Activated T-helper 1 cell treated with anti-CD3 and anti-CD28 coated beads, Interleukin-12 subunit alpha, Interleukin-12 subunit beta, Interleukin-2, Interleukin-4 antibody, amounts not matched to agents 30 ng/mL and 10 ng/mL and 1 ng/mL, durations not matched to agents 14 hours and 24 hours and 36 hours (primary cell): ENCODE measurements around the gene SMIM36. TPM values are rescaled to one million over a fixed set of nuclear protein-coding genes. Genes with fewer than 3 reads are reported as not detected.
"Not testable (repeated sequence)": the region's sequence is repeated elsewhere in the genome, so short reads cannot be mapped to it uniquely, and the experiment has no call there.

Source experiments
- DNase-seq: peaks from one replicate; pipeline ENCODE4 v3.0.0; 2021; ENCODE audit warnings: low spot score
- H3K27ac Mint-ChIP-seq: one replicate; pipeline ENCODE4 v1.8.0; 2021; ENCODE audit warnings: mild to moderate bottlenecking, mixed read lengths
- H3K27me3 Mint-ChIP-seq: one replicate; pipeline ENCODE4 v1.8.0; 2022; ENCODE audit warnings: mild to moderate bottlenecking, moderate library complexity, mixed read lengths; ENCODE audit not compliant: insufficient read depth
- H3K36me3 Mint-ChIP-seq: one replicate; pipeline ENCODE4 v1.8.0; 2021; ENCODE audit warnings: low read depth, mixed read lengths
- H3K4me1 Mint-ChIP-seq: one replicate; pipeline ENCODE4 v1.8.0; 2021; ENCODE audit warnings: low read depth, mixed read lengths
- H3K4me3 Mint-ChIP-seq: one replicate; pipeline ENCODE4 v1.8.0; 2021; ENCODE audit warnings: mild to moderate bottlenecking, moderate library complexity, mixed read lengths
- H3K9me3 Mint-ChIP-seq: one replicate; pipeline ENCODE4 v1.8.0; 2021; ENCODE audit warnings: mixed read lengths
- intact Hi-C: fragments of 100-400 bp; cut with micrococcal nuclease; formaldehyde crosslinking; loops from one replicate; pipeline ENCODE4 v1.15.1; 2024
- total RNA-seq: library from RNA; stranded (reverse); gene quantifications from 2 replicates; pipeline ENCODE4 v1.2.3, GENCODE V29; 2022

The SMIM36 gene
- total RNA-seq, 1 donor from 2014 or later, result not detected

GRCh38 chr17:55495239-55495638 lies 16.0 kb downstream of the SMIM36 start:
- H3K4me1 Mint-ChIP-seq, result no peaks in the 10 kb centered on the region
- no peak overlapping the region for H3K4me3 Mint-ChIP-seq
- peaks cover 15% of the 10 kb centered on the region for H3K27me3 Mint-ChIP-seq
- intact Hi-C loops, result no loop called here
- no peaks in the 10 kb centered on the region for H3K9me3 Mint-ChIP-seq
- no peak overlapping the region for H3K27ac Mint-ChIP-seq
- no peak for DNase-seq
- H3K36me3 Mint-ChIP-seq, result no peaks in the 10 kb centered on the region

- no peak for DNase-seq
- H3K27ac Mint-ChIP-seq, result no peak overlapping the region
- H3K36me3 Mint-ChIP-seq, result no peaks in the 10 kb centered on the region
- H3K4me1 Mint-ChIP-seq, result no peaks in the 10 kb centered on the region
- intact Hi-C loops, result no loop called here
- no peaks in the 10 kb centered on the region for H3K9me3 Mint-ChIP-seq
- H3K4me3 Mint-ChIP-seq, result no peak overlapping the region
- peaks cover 28% of the 10 kb centered on the region for H3K27me3 Mint-ChIP-seq
Measured at GRCh38 chr17:55492781-55493341, 18.4 kb downstream of the SMIM36 start.

DNA sequence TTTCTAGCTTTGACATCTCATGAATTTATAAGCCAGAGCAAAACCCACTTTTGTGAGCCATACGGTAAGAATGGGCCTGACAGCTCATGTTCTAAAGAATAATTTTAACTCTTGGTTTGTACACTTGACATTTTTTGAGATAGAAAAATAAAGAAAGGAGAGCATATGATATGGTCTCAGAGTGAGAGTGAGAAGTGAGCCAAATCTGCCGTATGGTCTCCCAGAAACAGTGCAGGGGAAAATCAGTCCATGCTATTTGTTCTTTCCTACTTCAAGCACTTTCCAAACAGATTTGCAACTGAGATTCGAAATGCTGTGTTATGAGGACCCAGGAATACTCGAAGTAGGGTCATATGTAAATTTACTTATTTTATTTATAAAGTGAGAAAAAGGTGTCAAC lies 20.9 kb downstream of the SMIM36 start:
- no peaks in the 10 kb centered on the region for H3K36me3 Mint-ChIP-seq
- peaks cover 40% of the 10 kb centered on the region for H3K27me3 Mint-ChIP-seq

GRCh38 chr17:55487695-55488432 lies 23.4 kb downstream of the SMIM36 start:
- DNase-seq, result no peak
- Mint-ChIP-seq H3K9me3 (no peaks in the 10 kb centered on the region), H3K4me3 (no peak overlapping the region), H3K27me3 (peaks cover 39% of the 10 kb centered on the region), H3K36me3 (no peaks in the 10 kb centered on the region), H3K27ac (no peak overlapping the region), H3K4me1 (no peaks in the 10 kb centered on the region)
- intact Hi-C loops, result no loop called here

More for the DNA sequence above, 20.9 kb downstream of the SMIM36 start:
- no peak for DNase-seq
- no peaks in the 10 kb centered on the region for H3K4me1 Mint-ChIP-seq
- intact Hi-C loops, result no loop called here
- no peaks in the 10 kb centered on the region for H3K9me3 Mint-ChIP-seq
- H3K4me3 Mint-ChIP-seq, result no peak overlapping the region
- H3K27ac Mint-ChIP-seq, result no peak overlapping the region

GRCh38 chr17:55484575-55484974 lies 26.7 kb downstream of the SMIM36 start:
- Mint-ChIP-seq H3K4me1 (no peaks in the 10 kb centered on the region), H3K27ac (no peak overlapping the region), H3K36me3 (no peaks in the 10 kb centered on the region), H3K4me3 (no peak overlapping the region), H3K9me3 (no peaks in the 10 kb centered on the region), H3K27me3 (peaks cover 33% of the 10 kb centered on the region)
- DNase-seq, result no peak
- intact Hi-C loops, result no loop called here

GRCh38 chr17:55482591-55483389 lies 28.5 kb downstream of the SMIM36 start:
- H3K27ac Mint-ChIP-seq, result no peak overlapping the region
- no peak for DNase-seq
- no peaks in the 10 kb centered on the region for H3K9me3 Mint-ChIP-seq
- no peaks in the 10 kb centered on the region for H3K4me1 Mint-ChIP-seq
- H3K4me3 Mint-ChIP-seq, result no peak overlapping the region
- H3K27me3 Mint-ChIP-seq, result peaks cover 23% of the 10 kb centered on the region
- intact Hi-C loops, result no loop called here
- H3K36me3 Mint-ChIP-seq, result no peaks in the 10 kb centered on the region

DNA sequence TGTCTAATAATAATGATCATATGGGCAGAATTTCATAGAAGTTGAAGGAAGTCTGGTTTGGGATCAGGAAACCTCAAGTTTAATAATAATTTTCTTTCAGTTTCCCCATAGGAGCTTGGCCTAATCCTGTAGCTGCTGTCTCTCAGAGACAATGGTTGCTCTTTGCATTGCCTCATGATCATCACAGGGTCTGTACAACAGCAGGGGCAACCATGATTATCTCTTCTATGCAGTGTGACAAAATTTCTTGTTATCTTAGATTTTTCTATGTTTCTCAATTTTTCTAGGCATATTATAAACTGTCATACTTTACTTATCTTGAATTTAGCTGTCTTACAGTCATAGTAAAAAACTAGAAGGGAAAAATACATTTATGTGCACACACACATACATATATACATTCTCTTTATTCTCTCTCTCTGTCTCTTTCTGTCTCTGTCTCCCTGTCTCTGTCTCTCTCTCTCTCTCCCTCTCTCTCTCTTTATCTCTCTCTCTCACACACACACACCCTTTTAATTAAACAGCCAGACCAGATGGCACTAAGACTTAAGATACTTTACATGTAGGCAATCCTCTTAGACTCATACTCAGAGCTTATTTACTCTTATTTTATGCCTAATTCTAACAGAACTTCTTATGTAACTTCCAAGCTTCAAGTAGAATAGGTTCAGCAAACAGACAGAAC lies 30.5 kb downstream of the SMIM36 start:
- no peaks in the 10 kb centered on the region for H3K4me1 Mint-ChIP-seq
- intact Hi-C loops, result no loop called here
- H3K36me3 Mint-ChIP-seq, result no peaks in the 10 kb centered on the region
- no peak for DNase-seq
- no peaks in the 10 kb centered on the region for H3K9me3 Mint-ChIP-seq
- no peak overlapping the region for H3K27ac Mint-ChIP-seq
- H3K4me3 Mint-ChIP-seq, result no peak overlapping the region
- peaks cover 14% of the 10 kb centered on the region for H3K27me3 Mint-ChIP-seq

GRCh38 chr17:55479903-55480302 lies 31.3 kb downstream of the SMIM36 start:
- no peak for DNase-seq
- no peak overlapping the region for H3K27ac Mint-ChIP-seq
- H3K4me3 Mint-ChIP-seq, result no peak overlapping the region
- no peaks in the 10 kb centered on the region for H3K9me3 Mint-ChIP-seq
- intact Hi-C loops, result no loop called here
- peaks cover 14% of the 10 kb centered on the region for H3K27me3 Mint-ChIP-seq
- H3K36me3 Mint-ChIP-seq, result no peaks in the 10 kb centered on the region
- no peaks in the 10 kb centered on the region for H3K4me1 Mint-ChIP-seq

DNA sequence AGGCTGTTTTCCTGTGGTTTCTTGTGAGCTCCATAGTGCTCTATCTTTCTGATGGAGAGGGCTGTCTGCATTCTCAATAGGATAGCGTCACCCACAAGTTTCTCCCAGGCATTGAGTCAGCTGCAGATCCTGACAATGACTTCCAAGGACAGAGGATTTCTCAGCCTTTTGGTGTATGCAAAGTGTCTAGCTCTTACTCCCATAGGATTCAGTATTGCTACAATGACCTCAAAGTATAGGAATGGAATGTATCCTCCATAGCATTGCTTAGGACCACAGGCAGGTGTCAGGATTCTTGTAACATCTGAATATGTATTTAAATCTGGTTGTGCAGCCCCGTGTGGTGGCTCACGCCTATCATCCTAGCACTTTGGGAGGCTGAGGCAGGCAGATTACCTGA lies 32.3 kb downstream of the SMIM36 start:
- Mint-ChIP-seq H3K9me3 (no peaks in the 10 kb centered on the region), H3K4me1 (no peaks in the 10 kb centered on the region), H3K36me3 (no peaks in the 10 kb centered on the region), H3K27me3 (peaks cover 11% of the 10 kb centered on the region), H3K27ac (no peak overlapping the region), H3K4me3 (no peak overlapping the region)
- DNase-seq, result no peak
- intact Hi-C loops, result no loop called here

- intact Hi-C loops, result no loop called here
- Mint-ChIP-seq H3K36me3 (no peaks in the 10 kb centered on the region), H3K27ac (no peak overlapping the region), H3K9me3 (no peaks in the 10 kb centered on the region), H3K27me3 (peaks cover 9% of the 10 kb centered on the region), H3K4me1 (peaks cover 8% of the 10 kb centered on the region), H3K4me3 (no peak overlapping the region)
- DNase-seq, result no peak
Measured at GRCh38 chr17:55466671-55467070, 44.6 kb downstream of the SMIM36 start.

DNA sequence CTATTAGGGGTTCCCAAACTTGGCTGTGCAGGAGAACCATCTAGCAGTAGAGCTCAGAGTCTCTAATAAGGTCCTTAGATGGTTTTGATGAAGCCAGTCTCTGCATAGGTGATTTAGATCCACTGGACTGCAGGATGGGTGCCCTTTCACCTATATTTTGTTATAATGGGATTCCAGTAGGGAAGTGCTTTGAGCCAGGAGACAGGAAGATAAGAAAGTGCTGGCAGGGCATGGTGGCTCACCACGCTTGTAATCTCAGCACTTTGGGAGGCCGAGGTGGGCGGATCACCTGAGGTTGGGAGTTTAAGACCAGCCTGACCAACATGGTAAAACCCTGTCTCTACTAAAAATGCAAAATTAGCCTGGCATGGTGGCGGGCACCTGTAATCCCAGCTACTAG lies 45.5 kb downstream of the SMIM36 start:
- H3K36me3 Mint-ChIP-seq, intact Hi-C loops, H3K27ac Mint-ChIP-seq, H3K9me3 Mint-ChIP-seq, H3K27me3 Mint-ChIP-seq, H3K4me3 Mint-ChIP-seq, H3K4me1 Mint-ChIP-seq, DNase-seq: not testable (repeated sequence)

- H3K4me3 Mint-ChIP-seq, result no peak overlapping the region
- DNase-seq, result no peak
Measured at GRCh38 chr17:55463600-55463999, 47.7 kb downstream of the SMIM36 start.

DNA sequence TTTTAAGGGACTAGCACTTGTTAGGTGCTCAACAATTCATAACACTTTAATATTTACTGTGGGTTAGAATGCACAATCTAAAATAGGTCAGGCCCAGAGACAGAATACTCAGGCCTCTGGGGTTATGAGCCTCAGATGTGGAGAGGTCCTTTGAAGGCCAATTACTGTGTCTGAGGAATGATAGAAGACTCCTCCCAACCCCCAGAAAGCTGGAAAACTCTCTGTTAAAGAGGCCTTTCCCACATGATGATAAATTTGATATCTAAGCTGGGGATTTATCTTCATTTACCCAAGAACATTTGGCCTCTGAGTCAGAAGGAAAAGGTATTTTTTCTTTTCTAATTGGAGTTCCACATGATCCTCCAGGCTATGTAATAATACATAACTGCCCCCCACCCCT lies 48.5 kb downstream of the SMIM36 start:
- H3K36me3 Mint-ChIP-seq, result no peaks in the 10 kb centered on the region
- H3K27me3 Mint-ChIP-seq, result peaks cover 6% of the 10 kb centered on the region
- no peak overlapping the region for H3K27ac Mint-ChIP-seq
- DNase-seq, result no peak
- intact Hi-C loops, result loop anchor here (2.0 kb wide), 1 partner anchor 40 kb away; no protein-coding TSS in a partner anchor
- no peaks in the 10 kb centered on the region for H3K9me3 Mint-ChIP-seq
- peaks cover 18% of the 10 kb centered on the region for H3K4me1 Mint-ChIP-seq
- H3K4me3 Mint-ChIP-seq, result no peak overlapping the region

More at GRCh38 chr17:55463600-55463999, 47.7 kb downstream of the SMIM36 start:
- no peak overlapping the region for H3K27ac Mint-ChIP-seq
- H3K27me3 Mint-ChIP-seq, result peaks cover 6% of the 10 kb centered on the region
- no peaks in the 10 kb centered on the region for H3K9me3 Mint-ChIP-seq
- H3K4me1 Mint-ChIP-seq, result peaks cover 16% of the 10 kb centered on the region
- intact Hi-C loops, result loop anchor here (2.0 kb wide), 1 partner anchor 41 kb away; no protein-coding TSS in a partner anchor
- H3K36me3 Mint-ChIP-seq, result no peaks in the 10 kb centered on the region
